CD4-positive, alpha-beta T cell (primary cell): ENCODE measurements around the gene SCAMP4. TPM values are rescaled to one million over a fixed set of nuclear protein-coding genes. Genes with fewer than 3 reads are reported as not detected.

Experiments used
- ATAC-seq: fragments of 200-7000 bp; cut with Tn5 transposase; one replicate; pipeline ENCODE4 v1.10.0; 2022; ENCODE audit warnings: mild to moderate bottlenecking; ENCODE audit not compliant: poor library complexity
- CTCF ChIA-PET: fragments of 350-600 bp; sonication (Branson Sonifier 250); formaldehyde crosslinking; loops from one replicate; lab custom pipeline; 2021; ENCODE audit warnings: antibody characterized with exemption, inconsistent platforms; lab: Charles Lee
- POLR2A ChIA-PET: fragments of 350-600 bp; sonication (Branson Sonifier 250); formaldehyde crosslinking; loops from one replicate; lab custom pipeline; 2021; ENCODE audit warnings: antibody characterized with exemption, inconsistent platforms; lab: Charles Lee
- DNase-seq, 14 experiments: peaks; one replicate each; pipeline ENCODE4 v3.0.0-alpha.2; 2013 to 2020; ENCODE audit warnings: mixed read lengths in 2 of 14
- H3K27ac ChIP-seq, 2 donors: one replicate each; pipeline versions ENCODE4 v1.5.1 to v1.7.0; 2013; ENCODE audit warnings: low read length in 2 of 2, low read depth in 1 of 2, mild to moderate bottlenecking in 1 of 2
- H3K27me3 ChIP-seq, 2 experiments: 1 replicate in 1 of 2; 2 replicates in 1 of 2; pipeline versions ENCODE4 v1.6.1 to v1.7.0; 2013; ENCODE audit warnings: low read length in 2 of 2, control low read depth in 1 of 2, mild to moderate bottlenecking in 1 of 2, moderate library complexity in 1 of 2; ENCODE audit not compliant: insufficient read depth in 2 of 2, control insufficient read depth in 1 of 2
- H3K36me3 ChIP-seq: one replicate; pipeline ENCODE4 v1.6.1; 2013; ENCODE audit warnings: low read length, control low read depth; ENCODE audit not compliant: insufficient read depth
- H3K4me1 ChIP-seq: one replicate; pipeline ENCODE4 v1.6.1; 2013; ENCODE audit warnings: low read length, control low read depth; ENCODE audit not compliant: insufficient read depth
- H3K4me3 ChIP-seq: one replicate; pipeline ENCODE4 v1.5.1; 2013; ENCODE audit warnings: mild to moderate bottlenecking, low read length, moderate library complexity
- H3K9me3 ChIP-seq, 2 experiments: 1 replicate in 1 of 2; 2 replicates in 1 of 2; pipeline versions ENCODE4 v1.6.1 to v1.7.0; 2013; ENCODE audit warnings: low read length in 2 of 2, mild to moderate bottlenecking in 2 of 2, control low read depth in 1 of 2, moderate library complexity in 1 of 2; ENCODE audit not compliant: control insufficient read depth in 1 of 2, insufficient read depth in 1 of 2
- H3K27ac Mint-ChIP-seq: one replicate; pipeline ENCODE4 v1.8.0; 2020; ENCODE audit warnings: mixed read lengths
- H3K27me3 Mint-ChIP-seq: one replicate; pipeline ENCODE4 v1.8.0; 2021; ENCODE audit warnings: mixed read lengths
- H3K36me3 Mint-ChIP-seq: one replicate; pipeline ENCODE4 v1.8.0; 2021; ENCODE audit warnings: low read depth, mixed read lengths
- H3K4me1 Mint-ChIP-seq: one replicate; pipeline ENCODE4 v1.8.0; 2021; ENCODE audit warnings: low read depth, mixed read lengths
- H3K4me3 Mint-ChIP-seq: one replicate; pipeline ENCODE4 v1.8.0; 2020; ENCODE audit warnings: mild to moderate bottlenecking, mixed read lengths
- H3K9me3 Mint-ChIP-seq: one replicate; pipeline ENCODE4 v1.8.0; 2020; ENCODE audit warnings: mixed read lengths
- intact Hi-C, 2 experiments: fragments of 100-400 bp; cut with DNase I in 1 of 2; cut with micrococcal nuclease in 1 of 2; formaldehyde crosslinking; loops; one replicate each; pipeline versions ENCODE4 v1.15.1 to v1.9.0; 2023 to 2025; cut with DNase I, micrococcal nuclease
- total RNA-seq, 174 experiments: library from RNA in 2 of 174; stranded (reverse) in 2 of 174; gene quantifications; one replicate each; pipeline ENCODE4 v1.2.3 and lab custom pipeline; 2021 to 2026
- TF ChIP-seq, protein P1 (sequence below): fragments of 200-600 bp; IDR thresholded peaks from one replicate; pipeline ENCODE4 v1.8.0; 2022; ENCODE audit warnings: antibody characterized with exemption, mild to moderate bottlenecking

SCAMP4 gene
- total RNA-seq, 2 experiments from 2014 or later = 12.7 to 15.4 TPM

DNA sequence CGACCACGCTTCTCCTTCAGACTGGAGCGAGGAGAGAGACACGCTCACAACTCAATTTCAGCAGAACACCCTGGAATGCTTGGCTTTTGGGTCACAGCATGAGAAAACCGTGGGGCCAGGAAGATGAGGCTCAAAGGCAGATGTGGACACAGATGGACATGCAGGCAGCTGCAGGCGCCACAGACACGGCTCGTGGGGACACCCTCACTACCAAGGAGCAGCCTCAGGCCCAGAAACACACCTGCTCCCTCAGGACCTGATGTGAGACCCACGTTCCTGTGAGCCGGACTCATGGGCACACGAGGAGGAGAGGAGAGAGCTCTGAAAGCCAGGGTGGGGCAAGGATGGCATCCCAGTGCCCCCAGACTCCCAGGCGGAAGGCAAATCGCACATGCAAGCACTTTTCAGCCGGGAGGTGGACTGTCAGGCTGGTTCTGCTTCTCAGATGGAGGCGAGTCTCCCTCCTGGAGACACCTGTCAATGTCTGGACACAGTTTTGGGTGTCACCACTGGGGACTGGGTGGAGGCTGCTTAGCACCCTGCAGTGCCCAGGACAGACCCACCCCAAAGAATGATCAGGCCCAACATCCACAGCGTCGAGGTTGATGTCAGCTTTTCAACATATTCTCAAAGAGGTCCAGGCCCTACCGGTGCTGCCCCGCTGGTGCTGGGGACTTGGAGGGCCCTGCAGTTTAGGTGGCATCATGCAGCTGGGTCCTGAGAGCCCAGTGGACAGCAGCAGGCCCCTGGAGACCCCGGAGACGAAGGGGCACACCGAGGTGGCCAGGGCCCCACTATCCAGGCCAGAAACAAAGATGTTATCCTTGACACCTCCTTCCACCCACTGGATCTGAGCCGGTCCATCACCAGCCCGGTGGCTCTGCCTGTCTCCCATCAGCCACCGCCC lies 22.2 kb upstream of the SCAMP4 start:
- peaks cover 48% of the 10 kb centered on the region for H3K4me1 ChIP-seq
- Mint-ChIP-seq H3K4me1 (peaks cover 40% of the 10 kb centered on the region), H3K9me3 (no peaks in the 10 kb centered on the region), H3K4me3 (peak overlapping the region; percentile 99), H3K27ac (peak overlapping the region; percentile 100), H3K27me3 (no peaks in the 10 kb centered on the region), H3K36me3 (peaks cover 33% of the 10 kb centered on the region)
- H3K36me3 ChIP-seq = peaks cover 12% of the 10 kb centered on the region
- ChIA-PET POLR2A (interaction anchor here (1.0 to 2.3 kb wide), 5 partner anchors 15 to 27 kb away, joined by 3 to 11 read pairs (median 5); no protein-coding TSS in a partner anchor), CTCF (interaction anchor here (1.0 to 3.0 kb wide), 3 partner anchors 13 to 46 kb away, joined by 3 to 12 read pairs (median 3); no protein-coding TSS in a partner anchor)
- peak overlapping the region; percentile 90 to 94 for H3K27ac ChIP-seq
- peak overlapping the region; percentile 100 for H3K4me3 ChIP-seq
- TF ChIP-seq, protein P1, sequence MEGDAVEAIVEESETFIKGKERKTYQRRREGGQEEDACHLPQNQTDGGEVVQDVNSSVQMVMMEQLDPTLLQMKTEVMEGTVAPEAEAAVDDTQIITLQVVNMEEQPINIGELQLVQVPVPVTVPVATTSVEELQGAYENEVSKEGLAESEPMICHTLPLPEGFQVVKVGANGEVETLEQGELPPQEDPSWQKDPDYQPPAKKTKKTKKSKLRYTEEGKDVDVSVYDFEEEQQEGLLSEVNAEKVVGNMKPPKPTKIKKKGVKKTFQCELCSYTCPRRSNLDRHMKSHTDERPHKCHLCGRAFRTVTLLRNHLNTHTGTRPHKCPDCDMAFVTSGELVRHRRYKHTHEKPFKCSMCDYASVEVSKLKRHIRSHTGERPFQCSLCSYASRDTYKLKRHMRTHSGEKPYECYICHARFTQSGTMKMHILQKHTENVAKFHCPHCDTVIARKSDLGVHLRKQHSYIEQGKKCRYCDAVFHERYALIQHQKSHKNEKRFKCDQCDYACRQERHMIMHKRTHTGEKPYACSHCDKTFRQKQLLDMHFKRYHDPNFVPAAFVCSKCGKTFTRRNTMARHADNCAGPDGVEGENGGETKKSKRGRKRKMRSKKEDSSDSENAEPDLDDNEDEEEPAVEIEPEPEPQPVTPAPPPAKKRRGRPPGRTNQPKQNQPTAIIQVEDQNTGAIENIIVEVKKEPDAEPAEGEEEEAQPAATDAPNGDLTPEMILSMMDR = no peak
- intact Hi-C loops = loop anchor here (1.0 to 5.0 kb wide), 3 partner anchors 9 to 204 kb away; no protein-coding TSS in a partner anchor
- ATAC-seq (peak; percentile 0), DNase-seq (peak in 1 of 14 experiments; percentile 32)
- H3K9me3 ChIP-seq = no peaks in the 10 kb centered on the region
- H3K27me3 ChIP-seq = no peaks in the 10 kb centered on the region

DNA sequence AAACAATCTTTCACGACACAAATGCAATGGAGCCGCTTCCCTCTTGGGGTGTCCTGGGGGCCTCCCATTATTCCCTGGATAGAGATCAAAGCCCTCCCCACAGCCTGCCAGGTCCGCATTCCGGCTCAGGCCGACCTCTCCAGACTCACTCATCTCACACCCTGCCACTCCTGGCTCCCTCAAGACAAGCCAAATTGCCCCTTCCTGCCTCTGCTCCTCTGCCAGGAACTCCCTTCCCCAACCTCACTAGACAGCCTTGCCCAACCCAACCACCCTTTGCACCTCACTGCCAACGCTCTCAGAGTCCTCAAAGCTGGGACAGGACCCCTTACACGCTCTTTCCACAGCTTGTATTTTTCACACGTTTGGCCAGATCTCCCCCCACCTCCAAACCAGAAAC lies 21.4 kb upstream of the SCAMP4 start:
- Histone ChIP-seq H3K4me3 (peak overlapping the region; percentile 100), H3K4me1 (peaks cover 48% of the 10 kb centered on the region), H3K9me3 (no peaks in the 10 kb centered on the region), H3K27ac (peak overlapping the region; percentile 90 to 94), H3K36me3 (peaks cover 12% of the 10 kb centered on the region), H3K27me3 (no peaks in the 10 kb centered on the region)
- H3K36me3 Mint-ChIP-seq = peaks cover 33% of the 10 kb centered on the region
- no peaks in the 10 kb centered on the region for H3K9me3 Mint-ChIP-seq
- DNase-seq = peak in 5 of 14 experiments; percentile 26 to 64 (median 43)
- POLR2A ChIA-PET = interaction anchor here (1.0 to 3.0 kb wide), 6 partner anchors 7 to 59 kb away, joined by 3 to 29 read pairs (median 7); no protein-coding TSS in a partner anchor
- peaks cover 40% of the 10 kb centered on the region for H3K4me1 Mint-ChIP-seq
- H3K27me3 Mint-ChIP-seq = no peaks in the 10 kb centered on the region
- H3K4me3 Mint-ChIP-seq = peak overlapping the region; percentile 99
- intact Hi-C loops = loop anchor here in 1 of 2 experiments (5.0 kb wide), 1 partner anchor 204 kb away; no protein-coding TSS in a partner anchor
- TF ChIP-seq, protein P1 = no peak
- CTCF ChIA-PET = interaction anchor here (1.4 to 3.0 kb wide), 2 partner anchors 13 to 46 kb away, joined by 3 to 12 read pairs; no protein-coding TSS in a partner anchor
- peak overlapping the region; percentile 100 for H3K27ac Mint-ChIP-seq
- ATAC-seq = peak; percentile 8

DNA sequence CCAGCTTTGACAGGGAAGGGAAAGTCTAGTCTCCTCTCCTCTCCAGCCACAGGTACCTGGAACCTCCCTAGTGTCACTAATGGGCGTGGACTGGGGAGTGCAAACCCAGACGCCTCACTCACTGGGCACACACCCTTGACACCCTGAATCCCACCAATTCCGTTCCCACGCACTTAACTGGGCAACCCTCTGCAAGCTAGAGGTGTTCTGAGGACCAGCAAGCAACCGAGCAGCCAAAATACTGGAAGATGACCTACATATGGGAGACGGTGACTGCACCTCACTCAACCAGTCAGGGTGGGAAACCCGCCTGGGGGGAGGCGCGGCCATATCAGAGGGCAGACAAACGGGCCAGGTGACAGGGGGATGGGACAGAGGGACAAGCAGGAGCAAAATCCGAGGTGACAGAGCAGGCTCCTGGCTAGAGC lies 20.9 kb upstream of the SCAMP4 start:
- peak overlapping the region; percentile 100 for H3K4me3 ChIP-seq
- H3K4me1 Mint-ChIP-seq = peaks cover 40% of the 10 kb centered on the region
- ChIA-PET CTCF (interaction anchor here (1.4 to 3.0 kb wide), 2 partner anchors 12 to 45 kb away, joined by 3 to 12 read pairs; no protein-coding TSS in a partner anchor), POLR2A (interaction anchor here (1.0 to 3.0 kb wide), 7 partner anchors 8 to 58 kb away, joined by 3 to 29 read pairs (median 9); no protein-coding TSS in a partner anchor)
- peak in 6 of 14 experiments; percentile 26 to 76 (median 66) for DNase-seq
- no peaks in the 10 kb centered on the region for H3K27me3 Mint-ChIP-seq
- H3K27ac Mint-ChIP-seq = peak overlapping the region; percentile 100
- TF ChIP-seq, protein P1 = no peak
- ATAC-seq = peak; percentile 8
- intact Hi-C loops = loop anchor here in 1 of 2 experiments (5.0 kb wide), 1 partner anchor 203 kb away; no protein-coding TSS in a partner anchor
- peaks cover 12% of the 10 kb centered on the region for H3K36me3 ChIP-seq
- no peaks in the 10 kb centered on the region for H3K9me3 ChIP-seq
- peak overlapping the region; percentile 99 for H3K4me3 Mint-ChIP-seq
- H3K36me3 Mint-ChIP-seq = peaks cover 33% of the 10 kb centered on the region
- H3K4me1 ChIP-seq = peaks cover 48% of the 10 kb centered on the region
- H3K9me3 Mint-ChIP-seq = no peaks in the 10 kb centered on the region
- H3K27ac ChIP-seq = peak overlapping the region; percentile 90 to 94
- H3K27me3 ChIP-seq = no peaks in the 10 kb centered on the region
